ENCODE results near the gene SERPINA1.

SERPINA1 gene

GRCh38 chr14:94397289-94398181, 9.1 kb upstream of the SERPINA1 start:
- no peak for DNase-seq

- DNase-seq = no peak
Measured at GRCh38 chr14:94396628-94397225, 8.3 kb upstream of the SERPINA1 start.

- peak; percentile 65 for DNase-seq
Measured at GRCh38 chr14:94395888-94396574, 7.6 kb upstream of the SERPINA1 start.

- no peak for DNase-seq
Measured at GRCh38 chr14:94395282-94395887, 7.0 kb upstream of the SERPINA1 start.

GRCh38 chr14:94394581-94395207, 6.3 kb upstream of the SERPINA1 start:
- no peak for DNase-seq

GRCh38 chr14:94394025-94394493, 5.7 kb upstream of the SERPINA1 start:
- no peak for DNase-seq

GRCh38 chr14:94393474-94393873, 5.1 kb upstream of the SERPINA1 start:
- DNase-seq = no peak

- no peak for DNase-seq
Measured at GRCh38 chr14:94392510-94392935, 4.1 kb upstream of the SERPINA1 start.

GRCh38 chr14:94391281-94391975, 3.0 kb upstream of the SERPINA1 start:
- no peak for DNase-seq

GRCh38 chr14:94390372-94391086, 2.1 kb upstream of the SERPINA1 start:
- no peak for DNase-seq

GRCh38 chr14:94389731-94390371, 1.4 kb upstream of the SERPINA1 start:
- DNase-seq = no peak

- no peak for DNase-seq
Measured at GRCh38 chr14:94389104-94389469, 685 bp upstream of the SERPINA1 start.

GRCh38 chr14:94388027-94388383, 397 bp downstream of the SERPINA1 start:
- no peak for DNase-seq

- DNase-seq = no peak
Measured at GRCh38 chr14:94387051-94388026, 1.1 kb downstream of the SERPINA1 start.

GRCh38 chr14:94386085-94387031, 2.0 kb downstream of the SERPINA1 start:
- DNase-seq = peak; percentile 55

GRCh38 chr14:94385553-94386057, 2.8 kb downstream of the SERPINA1 start:
- no peak for DNase-seq

- no peak for DNase-seq
Measured at GRCh38 chr14:94384342-94384741, 4.1 kb downstream of the SERPINA1 start.

- DNase-seq = no peak
Measured at GRCh38 chr14:94383777-94384176, 4.6 kb downstream of the SERPINA1 start.

Measured in SHP77 treated with DMSO at 0.1 percent for 48 hours (cell line).